ENCODE measurements around the gene MAP2.

The MAP2 gene

GRCh38 chr2:209532321-209532720 lies 108.5 kb downstream of the MAP2 start:
- DNase-seq (ENCODE audit: low read depth, low spot score) = no peak

GRCh38 chr2:209533391-209533790 lies 109.5 kb downstream of the MAP2 start:
- no peak for DNase-seq (ENCODE audit: low read depth, low spot score)

GRCh38 chr2:209534228-209534627 lies 110.4 kb downstream of the MAP2 start:
- no peak for DNase-seq (ENCODE audit: low read depth, low spot score)

- DNase-seq (ENCODE audit: low read depth, low spot score) = no peak
Measured at GRCh38 chr2:209536363-209536762, 112.5 kb downstream of the MAP2 start.

GRCh38 chr2:209547726-209548125 lies 123.9 kb downstream of the MAP2 start:
- no peak for DNase-seq (ENCODE audit: low read depth, low spot score)

- DNase-seq (ENCODE audit: low read depth, low spot score) = no peak
Measured at GRCh38 chr2:209549589-209549988, 125.7 kb downstream of the MAP2 start.

GRCh38 chr2:209553913-209554312 lies 130.1 kb downstream of the MAP2 start:
- no peak for DNase-seq (ENCODE audit: low read depth, low spot score)

- DNase-seq (ENCODE audit: low read depth, low spot score) = no peak
Measured at GRCh38 chr2:209556354-209556961, 132.6 kb downstream of the MAP2 start.

GRCh38 chr2:209560911-209561310 lies 137.1 kb downstream of the MAP2 start:
- no peak for DNase-seq (ENCODE audit: low read depth, low spot score)

GRCh38 chr2:209563453-209563852 lies 139.6 kb downstream of the MAP2 start:
- DNase-seq (ENCODE audit: low read depth, low spot score) = no peak

GRCh38 chr2:209564816-209565215 lies 141.0 kb downstream of the MAP2 start:
- DNase-seq (ENCODE audit: low read depth, low spot score) = no peak

GRCh38 chr2:209565896-209566582 lies 142.2 kb downstream of the MAP2 start:
- no peak for DNase-seq (ENCODE audit: low read depth, low spot score)

- no peak for DNase-seq (ENCODE audit: low read depth, low spot score)
Measured at GRCh38 chr2:209570194-209570593, 146.3 kb downstream of the MAP2 start.

GRCh38 chr2:209574515-209574914 lies 150.7 kb downstream of the MAP2 start:
- no peak for DNase-seq (ENCODE audit: low read depth, low spot score)

GRCh38 chr2:209577376-209578357 lies 153.8 kb downstream of the MAP2 start:
- DNase-seq (ENCODE audit: low read depth, low spot score) = no peak

GRCh38 chr2:209578394-209579001 lies 154.7 kb downstream of the MAP2 start:
- no peak for DNase-seq (ENCODE audit: low read depth, low spot score)

GRCh38 chr2:209579230-209579749 lies 155.4 kb downstream of the MAP2 start:
- DNase-seq (ENCODE audit: low read depth, low spot score) = no peak

- no peak for DNase-seq (ENCODE audit: low read depth, low spot score)
Measured at GRCh38 chr2:209581040-209581439, 157.2 kb downstream of the MAP2 start.

- no peak for DNase-seq (ENCODE audit: low read depth, low spot score)
Measured at GRCh38 chr2:209582281-209582680, 158.4 kb downstream of the MAP2 start.

- no peak for DNase-seq (ENCODE audit: low read depth, low spot score)
Measured at GRCh38 chr2:209584472-209584871, 160.6 kb downstream of the MAP2 start.

GRCh38 chr2:209584915-209585314 lies 161.1 kb downstream of the MAP2 start:
- no peak for DNase-seq (ENCODE audit: low read depth, low spot score)

- DNase-seq (ENCODE audit: low read depth, low spot score) = no peak
Measured at GRCh38 chr2:209591021-209591420, 167.2 kb downstream of the MAP2 start.

Data from activated naive CD8-positive, alpha-beta T cell treated with anti-CD3 and anti-CD28 coated beads, Interleukin-2, amount 50 U/mL, for 16 hours (primary cell).